ENCODE results near the gene PROKR1. TPM values are rescaled to one million over a fixed set of nuclear protein-coding genes. Genes with fewer than 3 reads are reported as not detected.

Gene PROKR1
- total RNA-seq, 1 experiment from 2014 or later, result not detected

GRCh38 chr2:68698567-68699377 lies 55.4 kb downstream of the PROKR1 start:
- TF ChIP-seq TCF7L2 (IDR thresholded peaks at IDR 0.05; ENCODE audit: borderline replicate concordance, extremely low read depth, insufficient read depth, insufficient read length), result no peak
- TF ChIP-seq MAX (IDR thresholded peaks at IDR 0.05), result no peak
- TF ChIP-seq, protein P1, sequence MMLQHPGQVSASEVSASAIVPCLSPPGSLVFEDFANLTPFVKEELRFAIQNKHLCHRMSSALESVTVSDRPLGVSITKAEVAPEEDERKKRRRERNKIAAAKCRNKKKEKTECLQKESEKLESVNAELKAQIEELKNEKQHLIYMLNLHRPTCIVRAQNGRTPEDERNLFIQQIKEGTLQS (IDR thresholded peaks at IDR 0.05), result no peak
- no peak for TF ChIP-seq EZH2phosphoT487 (IDR thresholded peaks at IDR 0.05; ENCODE audit: borderline replicate concordance)
- no peak for TF ChIP-seq SIN3A (IDR thresholded peaks at IDR 0.05; ENCODE audit: low read depth)
- TF ChIP-seq, protein P2, sequence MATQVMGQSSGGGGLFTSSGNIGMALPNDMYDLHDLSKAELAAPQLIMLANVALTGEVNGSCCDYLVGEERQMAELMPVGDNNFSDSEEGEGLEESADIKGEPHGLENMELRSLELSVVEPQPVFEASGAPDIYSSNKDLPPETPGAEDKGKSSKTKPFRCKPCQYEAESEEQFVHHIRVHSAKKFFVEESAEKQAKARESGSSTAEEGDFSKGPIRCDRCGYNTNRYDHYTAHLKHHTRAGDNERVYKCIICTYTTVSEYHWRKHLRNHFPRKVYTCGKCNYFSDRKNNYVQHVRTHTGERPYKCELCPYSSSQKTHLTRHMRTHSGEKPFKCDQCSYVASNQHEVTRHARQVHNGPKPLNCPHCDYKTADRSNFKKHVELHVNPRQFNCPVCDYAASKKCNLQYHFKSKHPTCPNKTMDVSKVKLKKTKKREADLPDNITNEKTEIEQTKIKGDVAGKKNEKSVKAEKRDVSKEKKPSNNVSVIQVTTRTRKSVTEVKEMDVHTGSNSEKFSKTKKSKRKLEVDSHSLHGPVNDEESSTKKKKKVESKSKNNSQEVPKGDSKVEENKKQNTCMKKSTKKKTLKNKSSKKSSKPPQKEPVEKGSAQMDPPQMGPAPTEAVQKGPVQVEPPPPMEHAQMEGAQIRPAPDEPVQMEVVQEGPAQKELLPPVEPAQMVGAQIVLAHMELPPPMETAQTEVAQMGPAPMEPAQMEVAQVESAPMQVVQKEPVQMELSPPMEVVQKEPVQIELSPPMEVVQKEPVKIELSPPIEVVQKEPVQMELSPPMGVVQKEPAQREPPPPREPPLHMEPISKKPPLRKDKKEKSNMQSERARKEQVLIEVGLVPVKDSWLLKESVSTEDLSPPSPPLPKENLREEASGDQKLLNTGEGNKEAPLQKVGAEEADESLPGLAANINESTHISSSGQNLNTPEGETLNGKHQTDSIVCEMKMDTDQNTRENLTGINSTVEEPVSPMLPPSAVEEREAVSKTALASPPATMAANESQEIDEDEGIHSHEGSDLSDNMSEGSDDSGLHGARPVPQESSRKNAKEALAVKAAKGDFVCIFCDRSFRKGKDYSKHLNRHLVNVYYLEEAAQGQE (IDR thresholded peaks at IDR 0.05; ENCODE audit: low read depth), result no peak
- no peak for TF ChIP-seq FOSL1 (IDR thresholded peaks at IDR 0.05; ENCODE audit: low read depth)
- TF ChIP-seq EGR1 (IDR thresholded peaks at IDR 0.05; ENCODE audit: low read depth), result no peak
- no peak for TF ChIP-seq POLR2A (IDR thresholded peaks at IDR 0.05; ENCODE audit: borderline replicate concordance, extremely low read depth, insufficient read depth, insufficient read length)
- TF ChIP-seq SRF (IDR thresholded peaks at IDR 0.05; ENCODE audit: low read depth), result no peak
- no peak for TF ChIP-seq EZH2 (IDR thresholded peaks at IDR 0.05)
- no peak for TF ChIP-seq POLR2AphosphoS5 (IDR thresholded peaks at IDR 0.05; ENCODE audit: low read depth, low read length)
- no peak for TF ChIP-seq RAD21 (IDR thresholded peaks at IDR 0.05; ENCODE audit: low read depth)
- TF ChIP-seq YY1 (IDR thresholded peaks at IDR 0.05; ENCODE audit: extremely low read depth, insufficient replicate concordance, low read depth, low read length), result no peak
- TF ChIP-seq CBX3 (IDR thresholded peaks at IDR 0.05; ENCODE audit: low read depth), result no peak
- TF ChIP-seq, protein P3, sequence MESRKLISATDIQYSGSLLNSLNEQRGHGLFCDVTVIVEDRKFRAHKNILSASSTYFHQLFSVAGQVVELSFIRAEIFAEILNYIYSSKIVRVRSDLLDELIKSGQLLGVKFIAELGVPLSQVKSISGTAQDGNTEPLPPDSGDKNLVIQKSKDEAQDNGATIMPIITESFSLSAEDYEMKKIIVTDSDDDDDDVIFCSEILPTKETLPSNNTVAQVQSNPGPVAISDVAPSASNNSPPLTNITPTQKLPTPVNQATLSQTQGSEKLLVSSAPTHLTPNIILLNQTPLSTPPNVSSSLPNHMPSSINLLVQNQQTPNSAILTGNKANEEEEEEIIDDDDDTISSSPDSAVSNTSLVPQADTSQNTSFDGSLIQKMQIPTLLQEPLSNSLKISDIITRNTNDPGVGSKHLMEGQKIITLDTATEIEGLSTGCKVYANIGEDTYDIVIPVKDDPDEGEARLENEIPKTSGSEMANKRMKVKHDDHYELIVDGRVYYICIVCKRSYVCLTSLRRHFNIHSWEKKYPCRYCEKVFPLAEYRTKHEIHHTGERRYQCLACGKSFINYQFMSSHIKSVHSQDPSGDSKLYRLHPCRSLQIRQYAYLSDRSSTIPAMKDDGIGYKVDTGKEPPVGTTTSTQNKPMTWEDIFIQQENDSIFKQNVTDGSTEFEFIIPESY (IDR thresholded peaks at IDR 0.05; ENCODE audit: extremely low read depth, insufficient replicate concordance, low read length), result no peak
- TF ChIP-seq ELF1 (IDR thresholded peaks at IDR 0.05; ENCODE audit: borderline replicate concordance, low read depth), result no peak
- DNase-seq (ENCODE audit: low read depth, low spot score) (no peak), ATAC-seq (no peak)
- no peaks in the 10 kb centered on the region for H3K79me2 ChIP-seq (ENCODE audit: insufficient read depth, low read length)
- no peaks in the 10 kb centered on the region for H3K36me3 ChIP-seq (ENCODE audit: control insufficient read depth in 1 of 2, insufficient read depth in 2 of 2, low read length in 2 of 2)
- H3K27me3 ChIP-seq (ENCODE audit: insufficient read depth, low read length), result no peaks in the 10 kb centered on the region
- no peak overlapping the region for H2AFZ ChIP-seq (ENCODE audit: low read depth, low read length, poor library complexity, severe bottlenecking)
- RAD21 ChIA-PET (ENCODE audit: low non-redundant PET in 1 of 2, low total read pairs in 2 of 2, uncharacterized antibody in 2 of 2, unreplicated experiment in 2 of 2), result no interaction called here
- H3K9me3 ChIP-seq (ENCODE audit: control insufficient read depth in 1 of 2, insufficient read depth in 1 of 2, low read depth in 1 of 2, low read length in 2 of 2), result no peaks in the 10 kb centered on the region
- no peak overlapping the region for H3K27ac ChIP-seq (ENCODE audit: low read depth, low read length)
- no peak overlapping the region for H3K9ac ChIP-seq (ENCODE audit: low read length)
- CTCF ChIA-PET, result no interaction called here
- no peaks in the 10 kb centered on the region for H3K9me2 ChIP-seq (ENCODE audit: insufficient read depth)
- POLR2A ChIA-PET, result no interaction called here
- intact Hi-C loops (cut with micrococcal nuclease), result no loop called here
- no peaks in the 10 kb centered on the region for H4K20me1 ChIP-seq (ENCODE audit: insufficient read depth)
- no peak overlapping the region for H3K4me3 ChIP-seq (replicated peaks in 1 of 2; ENCODE audit: low read depth in 1 of 2, low read length in 2 of 2)
- BruUV-seq (replicated peaks), result no TSS peak
- H3K4me1 ChIP-seq (ENCODE audit: control insufficient read depth in 1 of 2, insufficient read depth in 2 of 2, low read length in 2 of 2), result no peaks in the 10 kb centered on the region
- no peak overlapping the region for H3K4me2 ChIP-seq (ENCODE audit: low read length)

Measured in HCT116 (cell line).